ENCODE results near the gene SCYGR3.

SCYGR3 gene

GRCh38 chr2:227629435-227629834 lies 14.8 kb upstream of the SCYGR3 start:
- H3K9ac ChIP-seq (ENCODE audit: low read depth, low read length): no peak overlapping the region
- no peak overlapping the region for H3K27ac ChIP-seq (ENCODE audit: low read length)
- H3K27me3 ChIP-seq (ENCODE audit: insufficient read depth, low read length): no peaks in the 10 kb centered on the region
- H3K4me1 ChIP-seq (ENCODE audit: insufficient read depth, low read length): no peaks in the 10 kb centered on the region
- no peak overlapping the region for H3K4me3 ChIP-seq (ENCODE audit: low read length)
- H3K36me3 ChIP-seq (ENCODE audit: insufficient read depth, low read depth, low read length): no peaks in the 10 kb centered on the region
- no peaks in the 10 kb centered on the region for H3K9me3 ChIP-seq (ENCODE audit: insufficient read depth, low read depth, low read length)

GRCh38 chr2:227627769-227628168 lies 13.1 kb upstream of the SCYGR3 start:
- Histone ChIP-seq H3K9ac (ENCODE audit: low read depth, low read length) (no peak overlapping the region), H3K27me3 (ENCODE audit: insufficient read depth, low read length) (no peaks in the 10 kb centered on the region), H3K9me3 (ENCODE audit: insufficient read depth, low read depth, low read length) (no peaks in the 10 kb centered on the region), H3K4me3 (ENCODE audit: low read length) (no peak overlapping the region), H3K36me3 (ENCODE audit: insufficient read depth, low read depth, low read length) (no peaks in the 10 kb centered on the region), H3K4me1 (ENCODE audit: insufficient read depth, low read length) (no peaks in the 10 kb centered on the region), H3K27ac (ENCODE audit: low read length) (no peak overlapping the region)

- no peak overlapping the region for H3K9ac ChIP-seq (ENCODE audit: low read depth, low read length)
- no peak overlapping the region for H3K4me3 ChIP-seq (ENCODE audit: low read length)
- no peaks in the 10 kb centered on the region for H3K4me1 ChIP-seq (ENCODE audit: insufficient read depth, low read length)
- H3K27me3 ChIP-seq (ENCODE audit: insufficient read depth, low read length): no peaks in the 10 kb centered on the region
- no peaks in the 10 kb centered on the region for H3K9me3 ChIP-seq (ENCODE audit: insufficient read depth, low read depth, low read length)
- no peaks in the 10 kb centered on the region for H3K36me3 ChIP-seq (ENCODE audit: insufficient read depth, low read depth, low read length)
- H3K27ac ChIP-seq (ENCODE audit: low read length): no peak overlapping the region
These were observed 12.0 kb upstream of the SCYGR3 start for GRCh38 chr2:227626580-227627151.

GRCh38 chr2:227625420-227625819 lies 10.8 kb upstream of the SCYGR3 start:
- Histone ChIP-seq H3K27ac (ENCODE audit: low read length) (no peak overlapping the region), H3K27me3 (ENCODE audit: insufficient read depth, low read length) (no peaks in the 10 kb centered on the region), H3K9me3 (ENCODE audit: insufficient read depth, low read depth, low read length) (no peaks in the 10 kb centered on the region), H3K36me3 (ENCODE audit: insufficient read depth, low read depth, low read length) (no peaks in the 10 kb centered on the region), H3K4me1 (ENCODE audit: insufficient read depth, low read length) (no peaks in the 10 kb centered on the region), H3K4me3 (ENCODE audit: low read length) (no peak overlapping the region), H3K9ac (ENCODE audit: low read depth, low read length) (no peak overlapping the region)

GRCh38 chr2:227623226-227623625 lies 8.6 kb upstream of the SCYGR3 start:
- no peaks in the 10 kb centered on the region for H3K9me3 ChIP-seq (ENCODE audit: insufficient read depth, low read depth, low read length)
- no peaks in the 10 kb centered on the region for H3K36me3 ChIP-seq (ENCODE audit: insufficient read depth, low read depth, low read length)
- no peaks in the 10 kb centered on the region for H3K27me3 ChIP-seq (ENCODE audit: insufficient read depth, low read length)
- H3K4me1 ChIP-seq (ENCODE audit: insufficient read depth, low read length): no peaks in the 10 kb centered on the region
- H3K4me3 ChIP-seq (ENCODE audit: low read length): no peak overlapping the region
- no peak overlapping the region for H3K27ac ChIP-seq (ENCODE audit: low read length)
- no peak overlapping the region for H3K9ac ChIP-seq (ENCODE audit: low read depth, low read length)

- H3K27ac ChIP-seq (ENCODE audit: low read length): no peak within 1 kb of the TSS
These were observed 2.9 kb upstream of the SCYGR3 start, which contains the start of gene SCYGR4 for GRCh38 chr2:227617316-227618230. Gene SCYGR4 (plus strand): TSS chr2:227617498. CDS start chr2:227617498, 0 bp downstream.

GRCh38 chr2:227616631-227617030 lies 2.0 kb upstream of the SCYGR3 start:
- H3K27me3 ChIP-seq (ENCODE audit: insufficient read depth, low read length): no peaks in the 10 kb centered on the region; the same call in 1 of the 2 replicates
- no peaks in the 10 kb centered on the region for H3K36me3 ChIP-seq (ENCODE audit: insufficient read depth, low read depth, low read length)
- no peak overlapping the region for H3K9ac ChIP-seq (ENCODE audit: low read depth, low read length)
- no peak overlapping the region for H3K27ac ChIP-seq (ENCODE audit: low read length)
- peaks cover 10% of the 10 kb centered on the region; the same call in 1 of the 2 replicates for H3K4me1 ChIP-seq (ENCODE audit: insufficient read depth, low read length)
- no peak overlapping the region for H3K4me3 ChIP-seq (ENCODE audit: low read length)
- no peaks in the 10 kb centered on the region for H3K9me3 ChIP-seq (ENCODE audit: insufficient read depth, low read depth, low read length)

More at GRCh38 chr2:227617316-227618230, 2.9 kb upstream of the SCYGR3 start, which contains the start of gene SCYGR4:
- Histone ChIP-seq H3K4me1 (ENCODE audit: insufficient read depth, low read length) (peaks cover 10% of the 10 kb centered on the region; the same call in 1 of the 2 replicates), H3K9me3 (ENCODE audit: insufficient read depth, low read depth, low read length) (no peaks in the 10 kb centered on the region), H3K4me3 (ENCODE audit: low read length) (no peak within 1 kb of the TSS), H3K36me3 (ENCODE audit: insufficient read depth, low read depth, low read length) (no peaks in the 10 kb centered on the region), H3K27me3 (ENCODE audit: insufficient read depth, low read length) (no peaks in the 10 kb centered on the region; the same call in 1 of the 2 replicates), H3K9ac (ENCODE audit: low read depth, low read length) (no peak within 1 kb of the TSS)

- H3K27me3 ChIP-seq (ENCODE audit: insufficient read depth, low read length): no peaks in the 10 kb centered on the region; the same call in 1 of the 2 replicates
- no peak overlapping the region for H3K27ac ChIP-seq (ENCODE audit: low read length)
- no peaks in the 10 kb centered on the region for H3K9me3 ChIP-seq (ENCODE audit: insufficient read depth, low read depth, low read length)
These were observed 1.3 kb upstream of the SCYGR3 start for GRCh38 chr2:227615906-227616305.

GRCh38 chr2:227615181-227615580 lies 541 bp upstream of the SCYGR3 start:
- Histone ChIP-seq H3K36me3 (ENCODE audit: insufficient read depth, low read depth, low read length) (no peaks in the 10 kb centered on the region), H3K27ac (ENCODE audit: low read length) (no peak overlapping the region), H3K9ac (ENCODE audit: low read depth, low read length) (no peak overlapping the region)

More at GRCh38 chr2:227615906-227616305, 1.3 kb upstream of the SCYGR3 start:
- Histone ChIP-seq H3K9ac (ENCODE audit: low read depth, low read length) (no peak overlapping the region), H3K4me1 (ENCODE audit: insufficient read depth, low read length) (peaks cover 10% of the 10 kb centered on the region; the same call in 1 of the 2 replicates), H3K4me3 (ENCODE audit: low read length) (no peak overlapping the region), H3K36me3 (ENCODE audit: insufficient read depth, low read depth, low read length) (no peaks in the 10 kb centered on the region)

GRCh38 chr2:227614246-227614645 lies 394 bp downstream of the SCYGR3 start:
- Histone ChIP-seq H3K4me3 (ENCODE audit: low read length) (no peak overlapping the region), H3K9me3 (ENCODE audit: insufficient read depth, low read depth, low read length) (no peaks in the 10 kb centered on the region), H3K27ac (ENCODE audit: low read length) (no peak overlapping the region), H3K36me3 (ENCODE audit: insufficient read depth, low read depth, low read length) (no peaks in the 10 kb centered on the region), H3K9ac (ENCODE audit: low read depth, low read length) (no peak overlapping the region), H3K27me3 (ENCODE audit: insufficient read depth, low read length) (no peaks in the 10 kb centered on the region; the same call in 1 of the 2 replicates), H3K4me1 (ENCODE audit: insufficient read depth, low read length) (peaks cover 10% of the 10 kb centered on the region; the same call in 1 of the 2 replicates)

More at GRCh38 chr2:227615181-227615580, 541 bp upstream of the SCYGR3 start:
- no peaks in the 10 kb centered on the region for H3K9me3 ChIP-seq (ENCODE audit: insufficient read depth, low read depth, low read length)
- H3K27me3 ChIP-seq (ENCODE audit: insufficient read depth, low read length): no peaks in the 10 kb centered on the region; the same call in 1 of the 2 replicates
- peaks cover 10% of the 10 kb centered on the region; the same call in 1 of the 2 replicates for H3K4me1 ChIP-seq (ENCODE audit: insufficient read depth, low read length)
- no peak overlapping the region for H3K4me3 ChIP-seq (ENCODE audit: low read length)

- H3K4me3 ChIP-seq (ENCODE audit: low read length): no peak overlapping the region
- H3K9ac ChIP-seq (ENCODE audit: low read depth, low read length): no peak overlapping the region
- H3K27ac ChIP-seq (ENCODE audit: low read length): no peak overlapping the region
- H3K9me3 ChIP-seq (ENCODE audit: insufficient read depth, low read depth, low read length): no peaks in the 10 kb centered on the region
- H3K27me3 ChIP-seq (ENCODE audit: insufficient read depth, low read length): no peaks in the 10 kb centered on the region; the same call in 1 of the 2 replicates
- H3K4me1 ChIP-seq (ENCODE audit: insufficient read depth, low read length): peaks cover 10% of the 10 kb centered on the region; the same call in 1 of the 2 replicates
- H3K36me3 ChIP-seq (ENCODE audit: insufficient read depth, low read depth, low read length): no peaks in the 10 kb centered on the region
These were observed 1.4 kb downstream of the SCYGR3 start for GRCh38 chr2:227613272-227613660.

All from iPS-20b (cell line).